ENCODE data around the gene HYDIN. TPM values are rescaled to one million over a fixed set of nuclear protein-coding genes. Genes with fewer than 3 reads are reported as not detected.

The HYDIN gene
- total and polyA plus RNA-seq, 2 experiments from 2014 or later: 3.1 to 7.7 TPM

- Histone ChIP-seq H3K9me2 (ENCODE audit: insufficient read depth) (no peaks in the 10 kb centered on the region), H3K79me2 (replicated peaks; ENCODE audit: insufficient read depth) (peaks cover 88% of the 10 kb centered on the region), H3K36me3 (ENCODE audit: insufficient read depth) (no peaks in the 10 kb centered on the region), H3F3A (replicated peaks; ENCODE audit: low read depth) (no peaks in the 10 kb centered on the region), H3K4me1 (ENCODE audit: insufficient read depth) (peaks cover 11% of the 10 kb centered on the region; the same call in 1 of the 2 replicates), H4K20me1 (replicated peaks; ENCODE audit: insufficient read depth) (peaks cover 43% of the 10 kb centered on the region), H3K4me2 (no peak overlapping the region), H2AFZ (no peak overlapping the region), H3K4me3 (no peak overlapping the region), H3K27me3 (ENCODE audit: insufficient read depth) (no peaks in the 10 kb centered on the region), H3K27ac (ENCODE audit: low read depth) (no peak overlapping the region)
- Mint-ChIP-seq H3K9me3 (no peaks in the 10 kb centered on the region), H3K4me3 (no peak overlapping the region), H3K36me3 (ENCODE audit: low read depth) (0 out of 3 replicates have a peak, but pooled peaks cover 6% of the 10 kb centered on the region), H3K27ac (no peak overlapping the region), H3K4me1 (peaks cover 23% of the 10 kb centered on the region), H3K27me3 (ENCODE audit: insufficient read depth, low read depth, poor library complexity) (peaks cover 16% of the 10 kb centered on the region)
- no peak for TF ChIP-seq ZNF462 (CRISPR knock-in tag; IDR thresholded peaks at IDR 0.05)
- TF ChIP-seq NANOG (IDR thresholded peaks at IDR 0.05; ENCODE audit: borderline replicate concordance): no peak
- no peak for TF ChIP-seq ETS1 (IDR thresholded peaks at IDR 0.05)
- TF ChIP-seq JUNB (IDR thresholded peaks at IDR 0.05; ENCODE audit: unreplicated experiment): no peak
- no peak for TF ChIP-seq ZNF114 (CRISPR knock-in tag; IDR thresholded peaks at IDR 0.05)
- no peak for TF ChIP-seq EZH2phosphoT487 (IDR thresholded peaks at IDR 0.05; ENCODE audit: unreplicated experiment)
- no peak for TF ChIP-seq POLR2AphosphoS5 (IDR thresholded peaks at IDR 0.05; ENCODE audit: low read depth)
- no peak for TF ChIP-seq CREB1 (CRISPR knock-in tag; IDR thresholded peaks at IDR 0.05; ENCODE audit: low read depth)
- TF ChIP-seq REST (IDR thresholded peaks at IDR 0.05; ENCODE audit: unreplicated experiment): no peak
- no peak for TF ChIP-seq CTCF (conservative IDR thresholded peaks at IDR 0.05; ENCODE audit: low read depth in 2 of 2)
- TF ChIP-seq ZNF331 (CRISPR knock-in tag; IDR thresholded peaks at IDR 0.05; ENCODE audit: low read depth): no peak
- TF ChIP-seq STAT1 (IDR thresholded peaks at IDR 0.05; ENCODE audit: unreplicated experiment): no peak
- ATAC-seq (no peak), DNase-seq (ENCODE audit: low spot score) (no peak)
These were observed 436.5 kb downstream of the HYDIN start for GRCh38 chr16:70793851-70794502.

All from GM23338 (cell line).